Measurements from ENCODE around the gene ZBED2.

Gene ZBED2

DNA sequence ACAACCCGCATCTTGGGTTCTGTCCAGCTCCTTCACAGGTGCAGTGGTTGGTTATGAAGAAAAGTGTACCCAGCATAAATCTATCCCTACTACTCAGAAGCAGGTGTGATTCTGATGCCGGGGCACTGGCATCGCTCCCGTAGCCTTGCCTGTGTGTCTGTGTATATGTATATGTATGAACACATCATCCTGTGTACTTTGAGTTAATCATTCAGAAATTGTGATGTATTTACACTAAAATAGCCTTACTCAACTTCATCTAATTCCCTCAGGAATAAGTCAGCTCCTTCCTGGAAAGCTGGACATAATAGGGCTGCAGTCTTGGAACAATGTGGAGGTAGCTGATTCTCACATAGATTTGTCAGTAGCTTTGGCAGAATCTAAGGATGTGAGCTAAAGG, 6.7 kb upstream of the ZBED2 start:
- no peak for DNase-seq

DNA sequence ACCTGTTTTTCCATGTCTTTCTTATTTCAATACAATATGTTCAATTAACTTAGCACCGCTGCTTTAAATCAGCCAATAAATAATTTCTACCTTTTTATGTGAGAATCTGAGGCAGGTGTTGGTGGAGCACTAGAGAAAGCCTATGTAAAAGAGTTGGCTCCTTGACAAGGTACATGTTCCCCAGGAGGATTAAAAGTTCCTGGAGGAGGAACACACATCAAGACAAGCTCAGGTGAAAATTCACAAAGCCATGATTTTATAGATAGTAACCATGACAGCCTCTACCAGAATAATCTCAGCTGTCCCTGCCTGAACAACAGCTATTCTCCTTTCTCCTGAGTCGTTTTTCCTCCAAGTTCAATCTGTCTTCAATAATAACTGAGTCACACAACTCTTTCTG, 3.4 kb upstream of the ZBED2 start:
- DNase-seq, result no peak

DNA sequence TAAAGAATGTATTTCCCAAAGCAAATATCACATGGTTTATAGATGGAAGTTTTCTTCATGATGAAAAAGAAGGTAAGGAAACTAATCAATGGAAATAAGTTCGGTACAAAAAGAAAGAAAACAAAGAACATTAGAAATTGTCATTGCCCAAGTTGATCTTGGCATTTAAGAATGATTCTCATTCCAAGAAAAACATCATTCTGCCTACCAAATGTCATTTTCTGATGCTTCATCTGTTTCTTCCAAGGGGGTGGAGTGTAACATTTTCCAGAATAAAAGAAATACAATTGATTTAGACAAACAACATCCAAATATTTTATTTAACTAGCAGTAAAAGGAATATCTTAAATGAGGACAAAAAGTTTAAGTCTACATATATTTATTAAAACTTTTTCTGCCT, 3.0 kb upstream of the ZBED2 start:
- no peak for DNase-seq

DNA sequence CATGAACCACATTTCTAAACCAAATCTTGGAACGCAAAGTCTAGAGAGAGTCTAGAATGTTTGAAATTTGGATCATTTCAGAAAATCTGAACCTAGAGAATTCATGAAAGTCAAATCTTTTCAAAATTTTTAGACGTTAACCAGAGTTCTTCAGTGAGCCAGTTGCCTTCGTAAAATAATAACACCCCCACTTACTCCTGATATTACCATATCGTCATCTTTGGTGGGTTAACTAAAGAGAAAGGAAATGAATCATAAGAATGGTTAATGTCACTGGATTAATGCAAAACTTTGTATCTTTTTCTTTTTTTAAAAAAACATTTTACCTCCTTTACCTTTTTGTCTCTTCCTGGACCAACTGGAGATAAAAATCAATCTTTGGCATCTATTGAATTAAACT, 1.2 kb upstream of the ZBED2 start:
- DNase-seq, result no peak

DNA sequence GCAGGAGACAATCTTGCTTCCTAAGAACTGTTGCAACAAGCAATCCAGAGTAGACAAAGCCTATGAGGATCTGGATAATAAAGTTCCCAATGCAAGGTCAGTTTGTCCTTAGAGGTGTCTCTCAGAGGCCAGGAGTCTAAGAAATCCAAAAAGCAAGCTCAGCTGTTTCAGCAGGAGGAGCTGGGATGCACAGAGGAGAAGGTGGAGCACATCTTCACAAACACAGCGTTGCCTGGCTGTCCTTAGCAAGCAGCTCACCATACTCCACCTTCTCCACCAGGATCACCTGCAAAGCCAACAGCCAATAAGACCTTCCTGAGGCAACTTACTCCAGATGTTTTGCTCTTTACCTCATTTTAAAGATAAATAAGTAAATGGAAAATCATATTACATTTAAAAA, 365 bp downstream of the ZBED2 start:
- no peak for DNase-seq

DNA sequence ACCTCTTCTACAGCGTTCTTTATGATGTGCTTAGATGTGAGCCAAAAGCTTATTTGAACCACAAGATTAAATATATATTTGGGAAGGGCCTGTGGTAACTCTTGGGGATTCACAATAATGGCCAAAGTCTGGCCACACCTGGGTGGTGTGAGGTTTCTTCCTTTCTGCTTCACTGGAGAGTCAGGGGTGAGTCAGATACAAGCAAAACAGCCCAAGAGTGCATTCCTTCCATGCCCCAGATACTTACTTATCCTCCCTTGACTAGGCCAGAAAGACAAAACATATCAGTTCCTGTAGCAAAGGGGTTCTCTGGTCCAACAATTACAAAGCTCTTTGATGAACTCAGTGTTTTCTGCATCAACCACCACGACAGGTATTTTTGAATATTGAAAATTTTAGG, 941 bp downstream of the ZBED2 start:
- DNase-seq, result no peak

DNA sequence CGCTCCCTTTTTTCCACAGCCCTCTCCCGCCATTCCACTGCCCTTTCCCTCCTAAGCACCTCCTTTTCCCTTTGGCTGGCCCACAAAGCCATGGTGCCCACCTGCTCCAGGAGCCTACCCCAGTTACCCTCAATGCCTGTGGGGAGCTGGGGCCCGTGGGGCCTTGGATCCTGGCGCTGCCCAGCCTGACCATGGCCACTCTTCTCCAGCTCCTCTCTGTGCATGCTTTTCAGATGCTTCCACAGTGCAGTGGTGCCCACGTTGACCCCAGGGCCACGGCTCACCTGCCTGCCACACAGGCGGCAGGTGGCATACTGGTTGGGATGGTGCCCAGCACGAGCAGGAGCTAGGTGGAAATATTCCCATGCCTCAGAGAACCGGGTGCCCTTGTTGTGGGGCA, 1.5 kb downstream of the ZBED2 start:
- DNase-seq, result no peak

DNA sequence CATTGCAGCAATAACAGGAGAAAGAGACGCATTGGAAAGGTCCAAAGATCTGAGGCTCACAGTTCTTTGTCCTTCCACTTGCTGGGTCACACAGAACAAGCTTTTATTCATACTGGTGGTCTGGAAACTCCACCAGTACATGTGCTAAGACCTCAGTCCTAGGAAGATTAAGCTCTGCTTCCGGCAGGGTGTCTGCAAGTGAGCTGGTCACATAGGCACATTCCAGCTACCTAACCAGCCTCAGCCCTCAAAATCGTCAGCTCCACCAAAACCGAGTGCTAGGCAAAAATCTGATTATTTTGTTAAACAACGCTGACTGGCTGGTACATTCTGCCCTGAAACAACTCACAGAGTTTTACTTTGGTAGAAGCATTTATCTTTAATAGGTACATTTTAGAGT, 2.2 kb downstream of the ZBED2 start:
- DNase-seq, result no peak

DNA sequence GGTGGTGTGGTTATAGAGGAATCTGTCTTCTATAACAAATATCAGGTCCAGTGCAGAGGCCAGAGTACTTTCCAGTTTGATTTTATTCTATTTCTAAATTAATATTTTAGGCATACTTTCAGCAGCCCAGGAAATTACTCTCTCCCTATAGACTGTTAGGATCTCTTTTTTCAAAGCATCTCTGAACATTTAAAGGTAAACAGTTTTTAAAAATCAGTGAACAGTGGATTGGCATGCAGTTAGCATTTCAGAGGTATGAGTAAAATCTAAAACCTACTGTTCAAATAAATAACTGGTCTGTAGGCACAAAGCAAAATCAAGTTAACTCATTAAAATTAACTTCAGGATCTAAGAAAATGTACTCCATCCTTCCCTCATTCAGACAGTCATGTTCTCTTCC, 3.0 kb downstream of the ZBED2 start:
- no peak for DNase-seq

DNA sequence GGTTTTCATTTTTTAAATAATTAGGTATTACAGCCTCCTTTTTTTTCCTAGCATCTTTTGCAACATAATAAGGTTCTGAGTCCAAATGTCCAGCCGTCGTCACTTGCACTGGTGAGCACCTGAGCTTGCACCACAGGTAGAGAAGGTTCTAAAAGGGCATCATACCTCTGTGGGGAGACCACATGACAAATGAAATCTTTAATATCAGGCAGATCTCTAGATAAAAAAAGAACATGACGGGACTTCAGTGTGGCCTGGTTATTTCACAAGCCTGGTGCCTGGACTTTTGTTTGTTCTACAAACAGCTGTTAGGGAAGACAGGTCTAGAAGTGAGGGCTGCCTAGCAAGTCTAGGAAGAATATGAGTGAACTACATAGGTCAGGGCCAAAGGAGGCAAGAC, 3.6 kb downstream of the ZBED2 start:
- no peak for DNase-seq

DNA sequence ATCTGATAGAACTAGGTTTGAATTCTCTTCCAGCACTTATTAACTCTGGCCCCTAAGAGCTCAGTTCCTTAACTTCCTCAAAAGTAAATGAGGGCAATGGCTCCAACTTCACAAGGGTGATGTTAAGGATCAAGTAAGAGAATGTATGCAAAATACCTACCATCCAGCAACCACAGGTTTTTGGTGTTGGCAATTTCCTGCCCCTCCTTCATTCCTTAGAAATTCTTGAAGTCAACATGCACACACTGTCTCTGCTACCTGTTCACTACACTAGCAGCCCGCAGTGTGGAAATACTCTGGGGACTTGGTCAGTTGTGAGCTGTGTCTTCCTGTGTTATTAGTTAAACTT, 5.0 kb downstream of the ZBED2 start:
- no peak for DNase-seq

DNA sequence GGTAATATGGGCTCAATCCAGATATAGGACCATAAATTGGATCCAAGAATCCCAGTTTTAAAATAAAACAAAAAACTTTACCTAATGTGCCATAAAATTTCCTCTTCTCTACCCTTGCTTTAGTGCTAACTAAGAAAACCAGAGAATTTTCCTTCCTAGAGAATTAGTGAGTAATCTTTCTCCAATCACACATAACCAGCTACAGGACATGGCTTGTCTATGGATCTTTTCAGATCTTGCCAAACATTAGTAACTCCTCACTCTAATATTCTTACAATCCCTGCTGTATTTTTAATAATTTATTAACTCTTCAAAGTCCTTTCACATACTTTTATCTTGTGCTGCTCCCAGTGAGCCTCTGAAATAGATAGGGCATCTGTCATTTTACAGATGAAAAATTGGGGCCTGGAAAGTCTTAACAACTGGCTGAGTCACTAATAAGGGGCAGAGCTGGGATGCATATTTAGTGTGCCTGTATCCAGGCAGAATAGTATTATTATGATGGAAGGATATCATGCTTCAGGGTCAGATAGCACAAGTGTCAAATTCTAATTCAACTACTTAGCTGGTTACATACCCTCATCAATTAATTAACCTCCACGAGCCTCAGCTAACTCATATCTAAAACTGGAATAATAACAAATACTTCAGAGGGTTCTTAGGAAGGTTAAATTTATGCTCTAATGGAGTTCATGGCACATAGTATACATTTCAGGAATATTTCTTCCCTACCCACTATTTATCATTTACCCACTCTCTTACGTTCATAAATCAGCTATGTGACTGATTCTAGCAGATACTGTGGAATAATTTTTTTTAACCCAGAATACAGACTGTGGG, 5.6 kb downstream of the ZBED2 start:
- DNase-seq, result no peak

DNA sequence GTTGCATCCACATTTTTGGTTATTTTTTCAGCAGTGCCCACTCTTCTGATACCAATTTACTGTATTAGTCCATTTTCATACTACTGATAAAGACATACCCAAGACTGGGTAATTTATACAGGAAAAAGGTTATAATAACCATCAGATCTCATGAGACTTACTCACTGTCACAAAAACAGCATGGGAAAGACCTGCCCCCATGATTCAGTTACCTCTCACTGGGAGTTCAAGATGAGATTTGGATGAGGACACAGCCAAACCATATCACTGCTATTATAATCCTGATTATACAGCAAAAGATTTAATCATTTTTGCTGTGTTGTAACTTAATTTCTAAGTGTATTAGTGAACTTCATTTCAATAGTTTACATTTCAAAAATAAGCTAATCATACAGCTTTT, 6.6 kb downstream of the ZBED2 start:
- DNase-seq, result no peak

DNA sequence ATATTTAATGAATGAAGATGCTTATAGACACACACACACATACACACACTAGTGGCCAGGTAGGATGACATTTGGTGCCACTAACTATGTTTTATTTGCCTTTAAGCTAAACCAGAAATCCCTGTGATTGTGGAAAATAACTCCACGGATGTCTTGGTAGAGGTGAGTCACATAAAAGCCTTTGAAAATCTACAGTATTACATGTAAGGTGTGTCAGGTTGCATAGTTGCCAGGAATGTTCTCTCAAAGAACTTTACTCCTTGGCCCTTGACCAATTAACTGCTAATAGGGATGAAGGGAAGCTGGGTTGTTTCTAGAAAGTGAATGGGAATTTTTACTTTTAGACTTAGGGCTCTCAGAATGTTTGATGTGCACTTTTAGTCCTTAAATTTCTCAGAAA, 9.9 kb downstream of the ZBED2 start:
- no peak for DNase-seq

DNA sequence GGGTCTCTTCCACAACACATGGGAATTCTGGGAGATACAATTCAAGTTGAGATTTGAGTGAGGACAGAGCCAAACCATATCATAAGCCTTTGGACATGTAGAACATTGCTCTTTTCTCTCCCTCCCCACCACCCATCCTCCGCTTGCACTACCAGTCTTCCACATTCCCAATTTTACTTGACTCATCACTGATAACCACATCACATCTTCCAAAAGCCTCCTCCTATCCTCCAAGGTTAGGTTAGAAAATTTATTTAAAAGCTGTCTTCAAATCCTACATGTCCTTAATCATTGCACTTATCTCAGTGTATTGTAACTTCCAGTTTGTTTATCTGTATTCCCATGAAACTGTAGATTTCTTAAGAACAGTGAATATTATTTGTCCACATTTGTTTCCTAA, 10.4 kb downstream of the ZBED2 start:
- DNase-seq, result no peak

DNA sequence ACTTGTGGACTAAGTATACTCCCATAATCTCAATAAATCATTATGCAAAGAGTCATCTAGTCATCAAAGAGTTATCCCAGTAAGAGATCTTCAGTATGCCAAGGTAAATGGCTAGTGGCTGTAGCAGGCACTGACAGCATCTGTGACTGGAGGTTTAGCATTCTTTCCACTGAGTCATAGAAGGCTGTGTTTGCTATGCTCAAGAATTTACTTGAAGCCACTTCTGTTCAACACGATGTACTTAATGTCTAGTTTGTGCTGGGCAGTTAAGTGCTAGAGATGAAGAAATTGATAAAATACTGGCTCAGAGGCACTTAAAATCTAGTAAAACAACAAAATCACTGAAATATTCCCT, 13.0 kb downstream of the ZBED2 start:
- DNase-seq, result no peak

DNA sequence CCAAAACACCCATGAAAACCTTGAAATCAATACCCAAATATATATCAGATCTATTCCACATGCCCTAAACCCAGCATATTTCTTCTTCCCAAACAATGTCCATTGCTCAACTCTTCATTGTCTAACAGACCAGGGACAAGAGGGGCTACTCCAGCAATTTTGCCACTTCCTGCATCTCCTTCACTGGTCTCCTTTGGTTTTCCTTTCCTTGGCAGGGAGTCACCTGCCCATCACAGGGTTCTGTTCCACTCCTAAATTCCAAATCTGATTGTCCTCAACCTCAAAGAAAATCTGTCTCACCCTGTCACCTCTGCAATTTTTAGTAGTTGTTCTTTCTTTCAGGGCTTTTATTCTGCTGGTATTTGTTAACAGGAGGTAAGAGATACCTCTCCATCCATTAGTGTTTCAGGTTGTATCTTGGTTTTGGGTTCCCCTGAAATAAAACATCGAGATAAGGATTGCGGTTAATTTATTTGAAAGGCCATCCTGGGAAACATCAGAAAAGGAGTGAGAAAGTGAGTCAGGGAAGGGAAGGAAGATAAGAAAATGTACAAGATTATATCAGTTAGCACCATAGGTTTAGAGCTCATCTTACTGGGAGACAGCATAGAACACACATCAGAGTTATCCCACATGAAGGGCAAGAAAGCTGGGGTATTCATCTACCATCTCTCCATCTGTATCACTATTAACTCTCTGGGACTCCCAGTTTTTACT, 13.6 kb downstream of the ZBED2 start:
- no peak for DNase-seq

DNA sequence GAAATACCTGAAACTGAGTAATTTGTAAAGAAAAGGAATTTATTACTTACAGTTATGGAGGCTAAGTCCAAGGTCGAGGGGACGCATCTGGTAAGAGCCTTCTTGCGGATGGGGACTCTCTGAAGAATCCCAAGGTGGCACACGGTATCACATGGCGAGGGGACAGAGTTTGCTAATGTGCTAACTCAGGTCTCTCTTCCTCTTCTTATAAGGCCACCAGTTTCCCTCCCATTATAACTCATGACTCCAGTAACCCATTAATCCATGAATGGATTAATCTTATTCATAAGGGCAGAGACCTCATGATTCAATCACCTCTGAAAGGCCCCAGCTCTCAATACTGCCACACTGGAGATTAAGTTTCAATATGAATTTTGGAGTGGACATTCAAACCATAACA, 15.7 kb downstream of the ZBED2 start:
- no peak for DNase-seq

DNA sequence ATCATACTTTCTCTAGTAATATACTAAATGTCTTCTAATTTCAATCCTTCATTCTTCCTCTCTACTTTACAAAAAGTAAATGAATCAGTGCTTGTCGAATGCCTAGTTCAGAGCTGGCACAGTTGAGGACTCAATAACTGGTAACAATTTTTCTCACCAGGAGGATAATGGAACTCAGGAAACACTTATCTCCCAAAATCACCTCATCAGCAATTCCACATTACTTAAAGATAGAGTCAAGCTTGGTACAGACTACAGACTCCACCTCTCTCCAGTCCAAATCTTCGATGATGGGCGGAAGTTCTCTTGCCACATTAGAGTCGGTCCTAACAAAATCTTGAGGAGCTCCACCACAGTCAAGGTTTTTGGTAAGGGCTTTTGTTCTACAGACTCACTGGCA, 16.3 kb downstream of the ZBED2 start:
- DNase-seq, result no peak

DNA sequence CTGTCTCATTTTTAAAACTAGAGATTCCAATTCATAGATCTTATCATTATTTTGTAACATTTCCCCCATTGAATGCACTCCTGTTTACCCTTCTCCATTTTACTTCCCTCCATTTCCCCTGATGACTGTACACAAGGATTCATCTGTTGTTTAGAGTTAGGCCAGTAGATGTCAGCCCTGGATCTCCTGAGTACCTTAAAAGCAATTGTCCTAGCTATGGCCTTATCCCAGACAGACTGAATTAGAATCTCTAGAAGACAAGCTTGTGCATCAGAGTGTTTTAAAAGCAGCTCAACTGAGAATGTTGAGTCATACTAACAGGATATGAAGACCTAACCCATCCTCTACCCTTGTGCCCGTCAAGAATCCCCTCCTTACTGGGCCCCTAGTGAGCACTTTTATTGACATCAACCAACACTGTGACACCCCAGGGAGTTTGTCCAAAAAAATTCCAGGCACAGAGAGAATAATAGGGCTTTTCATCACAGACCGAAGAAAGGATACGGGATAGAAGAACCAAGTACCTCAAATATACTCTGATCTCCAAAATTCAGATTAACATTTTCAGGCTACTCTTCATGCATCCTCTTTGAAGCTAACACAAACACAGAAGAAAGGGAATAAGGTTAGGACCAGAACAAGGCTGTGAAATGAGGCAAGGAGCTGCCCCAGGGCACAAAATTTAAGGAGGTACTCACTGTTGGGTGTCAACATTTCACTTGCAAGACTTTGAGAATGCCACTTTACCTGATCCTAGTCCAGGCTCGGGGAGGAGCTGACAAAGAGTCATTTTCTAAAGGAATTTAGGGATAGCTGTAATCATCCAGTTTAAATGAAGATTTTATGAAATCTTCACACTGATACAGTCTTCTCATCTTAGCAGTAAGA, 17.1 kb downstream of the ZBED2 start:
- DNase-seq, result peak; percentile 15

DNA sequence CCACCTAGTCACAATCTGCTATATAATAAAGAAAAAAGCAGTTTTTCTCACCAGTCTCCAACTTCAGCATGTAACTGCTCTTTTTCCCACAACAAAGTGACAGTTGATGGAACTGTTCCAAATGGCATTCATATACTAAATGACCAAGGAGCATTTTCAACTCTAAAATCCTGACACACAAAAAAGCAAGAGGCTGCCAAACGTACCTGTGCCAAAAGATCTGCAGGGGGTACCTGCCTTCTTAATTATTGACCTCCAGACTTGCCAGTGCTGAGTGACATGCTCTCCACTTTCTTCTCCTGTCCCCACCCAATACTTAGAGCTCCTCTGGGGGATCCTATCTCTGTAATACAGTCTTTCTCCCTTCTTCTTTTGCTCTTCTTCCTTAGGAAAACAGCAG, 18.0 kb downstream of the ZBED2 start:
- DNase-seq, result no peak

DNA sequence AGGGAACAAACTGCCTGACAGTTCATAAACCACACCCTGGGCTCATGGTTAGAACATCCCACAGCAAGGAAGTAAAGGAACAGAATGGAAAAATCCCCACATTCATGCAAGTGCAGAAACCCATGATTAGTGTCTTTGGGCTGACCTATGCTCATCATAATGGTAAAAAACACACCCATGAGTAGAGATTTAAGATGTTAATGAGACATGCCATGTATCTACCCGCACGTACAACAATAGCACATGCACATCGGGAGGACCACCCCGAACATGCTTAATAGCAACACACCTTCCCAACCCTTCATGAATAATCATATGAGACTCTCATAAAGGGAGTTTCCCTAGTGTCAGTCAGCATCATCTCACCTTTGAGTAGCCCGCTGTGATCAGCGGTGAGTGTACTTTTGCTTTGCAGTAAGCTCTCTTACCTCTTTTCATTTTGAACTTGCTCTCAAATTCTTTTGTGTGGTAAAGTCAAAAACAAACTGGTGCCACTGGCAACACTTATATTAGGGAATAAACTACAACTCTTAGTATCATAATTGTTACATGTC, 23.2 kb downstream of the ZBED2 start:
- no peak for DNase-seq

DNA sequence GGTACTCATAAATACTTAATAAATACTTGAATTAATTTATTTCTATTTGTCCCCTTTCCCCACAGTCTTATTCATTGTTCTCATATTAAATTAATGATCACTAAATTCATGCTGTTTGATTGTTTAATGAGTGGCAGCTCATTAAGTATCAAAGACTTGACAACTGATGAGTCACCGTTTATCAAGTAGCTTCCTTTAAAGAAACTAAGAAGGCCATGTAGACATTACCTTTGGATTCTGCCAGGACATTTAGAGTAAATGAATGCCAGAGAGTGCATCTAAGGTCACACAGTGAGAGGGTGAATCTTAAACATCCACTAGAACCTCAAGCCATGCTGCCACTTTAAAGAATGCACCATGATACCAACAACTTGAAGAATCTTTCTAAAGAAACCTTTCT, 23.9 kb downstream of the ZBED2 start:
- DNase-seq, result no peak
